ENCODE data around the gene ID4. TPM values are rescaled to one million over a fixed set of nuclear protein-coding genes. Genes with fewer than 3 reads are reported as not detected.

ID4 gene
- total and polyA plus RNA-seq, 2 of the 4 experiments (the other 2 are of a cell fraction), result 3.0 to 3.6 TPM

DNA sequence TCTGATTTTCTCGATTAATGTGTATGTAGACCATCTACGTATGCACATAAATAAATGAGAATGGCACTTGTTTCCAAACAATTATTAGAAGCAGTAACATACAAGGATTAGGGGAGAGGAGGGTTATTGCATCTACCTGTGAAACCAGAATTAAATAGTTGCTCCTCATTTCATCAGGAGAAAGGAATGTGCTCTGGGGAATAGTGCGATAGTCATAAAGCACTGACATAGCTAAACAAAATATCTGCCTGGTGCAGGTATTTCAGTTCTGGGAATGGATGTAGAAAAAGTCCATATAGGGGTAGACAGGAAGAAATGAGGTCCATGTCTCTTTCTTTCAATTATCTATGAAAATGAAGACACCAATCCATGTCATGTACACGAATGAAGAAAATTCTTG is 1.6 kb upstream of the ID4 start:
- POLR2A ChIA-PET (ENCODE audit: unreplicated experiment), result no interaction called here
- no peak overlapping the region for H4K5ac ChIP-seq (ENCODE audit: low read depth, low read length)

More for the DNA sequence above, 1.6 kb upstream of the ID4 start:
- H3K79me1 ChIP-seq (ENCODE audit: low read depth in 1 of 2, low read length in 2 of 2), result peaks cover 0 to 9% of the 10 kb centered on the region in 2 experiments; a peak in 2 of 4 replicates
- TF ChIP-seq ELK1 (IDR thresholded peaks at IDR 0.05; ENCODE audit: borderline replicate concordance, low read depth, low read length) (no peak), MAZ (IDR thresholded peaks at IDR 0.05; ENCODE audit: borderline replicate concordance, low read depth, low read length) (no peak), RFX5 (IDR thresholded peaks at IDR 0.05; ENCODE audit: low read depth, low read length) (no peak), CEBPB (IDR thresholded peaks at IDR 0.05; ENCODE audit: low read depth, low read length) (no peak), MAFK (IDR thresholded peaks at IDR 0.05; ENCODE audit: low read depth, low read length) (no peak), NFE2L2 (IDR thresholded peaks at IDR 0.05; ENCODE audit: low read depth, low read length) (no peak), RCOR1 (IDR thresholded peaks at IDR 0.05; ENCODE audit: insufficient replicate concordance, low read length) (no peak), CHD1 (IDR thresholded peaks at IDR 0.05; ENCODE audit: low read depth, low read length) (no peak), RAD21 (IDR thresholded peaks at IDR 0.05; ENCODE audit: low read length) (no peak), SMC3 (IDR thresholded peaks at IDR 0.05; ENCODE audit: low read depth, low read length) (no peak), BHLHE40 (IDR thresholded peaks at IDR 0.05; ENCODE audit: low read depth, low read length) (no peak), MXI1 (IDR thresholded peaks at IDR 0.05; ENCODE audit: borderline replicate concordance, low read depth, low read length) (no peak)
- TF ChIP-seq, protein P1, sequence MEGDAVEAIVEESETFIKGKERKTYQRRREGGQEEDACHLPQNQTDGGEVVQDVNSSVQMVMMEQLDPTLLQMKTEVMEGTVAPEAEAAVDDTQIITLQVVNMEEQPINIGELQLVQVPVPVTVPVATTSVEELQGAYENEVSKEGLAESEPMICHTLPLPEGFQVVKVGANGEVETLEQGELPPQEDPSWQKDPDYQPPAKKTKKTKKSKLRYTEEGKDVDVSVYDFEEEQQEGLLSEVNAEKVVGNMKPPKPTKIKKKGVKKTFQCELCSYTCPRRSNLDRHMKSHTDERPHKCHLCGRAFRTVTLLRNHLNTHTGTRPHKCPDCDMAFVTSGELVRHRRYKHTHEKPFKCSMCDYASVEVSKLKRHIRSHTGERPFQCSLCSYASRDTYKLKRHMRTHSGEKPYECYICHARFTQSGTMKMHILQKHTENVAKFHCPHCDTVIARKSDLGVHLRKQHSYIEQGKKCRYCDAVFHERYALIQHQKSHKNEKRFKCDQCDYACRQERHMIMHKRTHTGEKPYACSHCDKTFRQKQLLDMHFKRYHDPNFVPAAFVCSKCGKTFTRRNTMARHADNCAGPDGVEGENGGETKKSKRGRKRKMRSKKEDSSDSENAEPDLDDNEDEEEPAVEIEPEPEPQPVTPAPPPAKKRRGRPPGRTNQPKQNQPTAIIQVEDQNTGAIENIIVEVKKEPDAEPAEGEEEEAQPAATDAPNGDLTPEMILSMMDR (conservative IDR thresholded peaks at IDR 0.05; ENCODE audit: low read depth, low read length), result no peak
- no peaks in the 10 kb centered on the region for H3K27me3 ChIP-seq (ENCODE audit: control insufficient read depth, insufficient read depth, low read length)
- no peaks in the 10 kb centered on the region for H3K4me1 ChIP-seq (ENCODE audit: control insufficient read depth, insufficient read depth, low read length)
- H2BK120ac ChIP-seq (ENCODE audit: low read depth, low read length), result no peak overlapping the region
- H2BK20ac ChIP-seq (ENCODE audit: low read depth, low read length), result no peak overlapping the region
- DNase-seq (no peak), ATAC-seq (ENCODE audit: low read depth) (no peak)
- dilution Hi-C loops (cut with HindIII; ENCODE audit: low sequenced_read_pairs, unreplicated experiment), result no loop called here
- in situ Hi-C loops (cut with MboI; ENCODE audit: low sequenced_read_pairs), result no loop called here
- intact Hi-C loops (cut with micrococcal nuclease), result loop anchor here (1.0 to 5.0 kb wide), 2 partner anchors 45 to 118 kb away; no protein-coding TSS in a partner anchor
- no CpG with 5 or more reads among the region's 4 CpGs for WGBS, 2 experiments (ENCODE audit: extremely low coverage in 2 of 2, insufficient read length in 1 of 2)
- no peaks in the 10 kb centered on the region for H3K9me1 ChIP-seq (ENCODE audit: insufficient read depth, low read length)
- no peak overlapping the region for H3K56ac ChIP-seq (ENCODE audit: extremely low read depth, insufficient read depth, low read length)
- H3K18ac ChIP-seq (ENCODE audit: low read depth, low read length), result no peak overlapping the region
- H4K20me1 ChIP-seq (ENCODE audit: insufficient read depth, low read length), result peaks cover 10% of the 10 kb centered on the region; the same call in 1 of the 2 replicates
- H3K4me2 ChIP-seq (ENCODE audit: low read depth, low read length), result no peak overlapping the region
- no peak overlapping the region for H3K4ac ChIP-seq (ENCODE audit: low read depth, low read length)
- no peaks in the 10 kb centered on the region for H3K9me3 ChIP-seq (ENCODE audit: control insufficient read depth, insufficient read depth, low read length)
- H3K23ac ChIP-seq (ENCODE audit: low read depth, low read length), result no peak overlapping the region
- no peak overlapping the region for H4K91ac ChIP-seq (ENCODE audit: insufficient read depth, low read depth, low read length)
- no peak overlapping the region for H3K27ac ChIP-seq (ENCODE audit: insufficient read depth, low read length)
- no peak overlapping the region for H2BK5ac ChIP-seq (ENCODE audit: low read depth, low read length, poor library complexity, severe bottlenecking)
- no peak overlapping the region for H3K9ac ChIP-seq (ENCODE audit: low read depth, low read length)
- no peak overlapping the region for H2AK5ac ChIP-seq (ENCODE audit: low read depth, low read length)
- H2AK9ac ChIP-seq (replicated peaks; ENCODE audit: low read depth, low read length, poor library complexity), result no peak overlapping the region
- CTCF ChIA-PET, result no interaction called here
- H3K36me3 ChIP-seq (ENCODE audit: control insufficient read depth, insufficient read depth, low read length), result no peaks in the 10 kb centered on the region
- no TSS peak for BruUV-seq (replicated peaks)
- no peak overlapping the region for H3K14ac ChIP-seq (replicated peaks; ENCODE audit: low read depth, low read length)
- no peak overlapping the region for H3K4me3 ChIP-seq (ENCODE audit: insufficient read depth, low read depth, low read length)
- H2BK15ac ChIP-seq (ENCODE audit: low read depth, low read length), result no peak overlapping the region
- H4K8ac ChIP-seq (ENCODE audit: low read depth in 2 of 2, low read length in 2 of 2), result no peak overlapping the region
- no peak overlapping the region for H2AFZ ChIP-seq (replicated peaks; ENCODE audit: low read length, poor library complexity)
